ENCODE measurements around the gene CNEP1R1.

The CNEP1R1 gene

GRCh38 chr16:50036426-50036825, 11.4 kb downstream of the CNEP1R1 start:
- no peak overlapping the region for H3K9ac ChIP-seq
- no peaks in the 10 kb centered on the region for H3K79me2 ChIP-seq (ENCODE audit: insufficient read depth, low read depth)
- H3K36me3 ChIP-seq (ENCODE audit: insufficient read depth): no peaks in the 10 kb centered on the region
- H3K27me3 ChIP-seq (ENCODE audit: insufficient read depth, low read depth): no peaks in the 10 kb centered on the region
- H4K20me1 ChIP-seq (ENCODE audit: insufficient read depth): no peaks in the 10 kb centered on the region
- no peak overlapping the region for H2AFZ ChIP-seq (ENCODE audit: low read depth)
- no peak overlapping the region for H3K4me2 ChIP-seq
- H3K4me3 ChIP-seq (IDR thresholded peaks at IDR 0.05; ENCODE audit: insufficient read depth, low read depth, low read length): no peak overlapping the region
- TF ChIP-seq CTCF (conservative IDR thresholded peaks at IDR 0.05; ENCODE audit: low read depth, low read length): no peak
- H3K27ac ChIP-seq: no peak overlapping the region
- peaks cover 13% of the 10 kb centered on the region for H3K4me1 ChIP-seq (ENCODE audit: low read depth, poor library complexity, severe bottlenecking)

- no peak for TF ChIP-seq CTCF (conservative IDR thresholded peaks at IDR 0.05; ENCODE audit: low read depth, low read length)
- Histone ChIP-seq H2AFZ (ENCODE audit: low read depth) (no peak overlapping the region), H3K4me1 (ENCODE audit: low read depth, poor library complexity, severe bottlenecking) (peaks cover 13% of the 10 kb centered on the region), H3K79me2 (ENCODE audit: insufficient read depth, low read depth) (no peaks in the 10 kb centered on the region), H3K4me3 (IDR thresholded peaks at IDR 0.05; ENCODE audit: insufficient read depth, low read depth, low read length) (no peak overlapping the region), H3K4me2 (no peak overlapping the region), H4K20me1 (ENCODE audit: insufficient read depth) (no peaks in the 10 kb centered on the region), H3K27me3 (ENCODE audit: insufficient read depth, low read depth) (no peaks in the 10 kb centered on the region), H3K36me3 (ENCODE audit: insufficient read depth) (no peaks in the 10 kb centered on the region), H3K27ac (no peak overlapping the region), H3K9ac (no peak overlapping the region)
These were observed 12.7 kb downstream of the CNEP1R1 start for GRCh38 chr16:50037662-50038220.

- no peak for TF ChIP-seq CTCF (conservative IDR thresholded peaks at IDR 0.05; ENCODE audit: low read depth, low read length)
- no peak overlapping the region for H3K4me2 ChIP-seq
- H3K4me3 ChIP-seq (IDR thresholded peaks at IDR 0.05; ENCODE audit: insufficient read depth, low read depth, low read length): no peak overlapping the region
- no peaks in the 10 kb centered on the region for H4K20me1 ChIP-seq (ENCODE audit: insufficient read depth)
- peaks cover 13% of the 10 kb centered on the region for H3K4me1 ChIP-seq (ENCODE audit: low read depth, poor library complexity, severe bottlenecking)
- no peaks in the 10 kb centered on the region for H3K27me3 ChIP-seq (ENCODE audit: insufficient read depth, low read depth)
- H3K79me2 ChIP-seq (ENCODE audit: insufficient read depth, low read depth): no peaks in the 10 kb centered on the region
- no peak overlapping the region for H3K27ac ChIP-seq
- H2AFZ ChIP-seq (ENCODE audit: low read depth): no peak overlapping the region
- no peaks in the 10 kb centered on the region for H3K36me3 ChIP-seq (ENCODE audit: insufficient read depth)
- H3K9ac ChIP-seq: no peak overlapping the region
These were observed 13.3 kb downstream of the CNEP1R1 start for GRCh38 chr16:50038286-50038685.

GRCh38 chr16:50038756-50039529, 13.9 kb downstream of the CNEP1R1 start:
- no peaks in the 10 kb centered on the region for H3K79me2 ChIP-seq (ENCODE audit: insufficient read depth, low read depth)
- H3K27ac ChIP-seq: no peak overlapping the region
- TF ChIP-seq CTCF (conservative IDR thresholded peaks at IDR 0.05; ENCODE audit: low read depth, low read length): no peak
- H3K36me3 ChIP-seq (ENCODE audit: insufficient read depth): no peaks in the 10 kb centered on the region
- H3K27me3 ChIP-seq (ENCODE audit: insufficient read depth, low read depth): no peaks in the 10 kb centered on the region
- H3K4me2 ChIP-seq: no peak overlapping the region
- peaks cover 13% of the 10 kb centered on the region for H3K4me1 ChIP-seq (ENCODE audit: low read depth, poor library complexity, severe bottlenecking)
- no peak overlapping the region for H2AFZ ChIP-seq (ENCODE audit: low read depth)
- H4K20me1 ChIP-seq (ENCODE audit: insufficient read depth): no peaks in the 10 kb centered on the region
- H3K4me3 ChIP-seq (IDR thresholded peaks at IDR 0.05; ENCODE audit: insufficient read depth, low read depth, low read length): no peak overlapping the region
- no peak overlapping the region for H3K9ac ChIP-seq

Measured in KMS-11 (cell line).